Measurements from ENCODE around the gene GYPE.
"Not testable (repeated sequence)": the region's sequence is repeated elsewhere in the genome, so short reads cannot be mapped to it uniquely, and the experiment has no call there.

The GYPE gene

DNA sequence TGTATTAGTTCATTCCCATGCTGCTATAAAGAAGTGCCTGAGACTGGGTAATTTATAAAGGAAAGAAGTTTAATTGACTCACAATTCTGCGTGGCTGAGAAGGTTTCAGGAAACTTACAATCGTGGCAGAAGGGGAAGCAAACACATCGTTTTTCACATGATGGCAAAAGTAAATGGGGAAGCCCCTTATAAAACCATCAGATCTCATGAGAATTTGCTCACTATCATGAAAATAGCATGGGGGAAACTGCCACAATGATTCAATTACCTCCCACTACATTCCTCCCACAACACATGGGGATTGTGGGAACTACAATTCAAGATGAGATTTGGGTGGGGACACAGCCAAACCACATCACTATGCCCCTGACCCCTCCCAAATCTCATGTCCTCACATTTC, 35.4 kb downstream of the GYPE start:
- not testable (repeated sequence) for DNase-seq

DNA sequence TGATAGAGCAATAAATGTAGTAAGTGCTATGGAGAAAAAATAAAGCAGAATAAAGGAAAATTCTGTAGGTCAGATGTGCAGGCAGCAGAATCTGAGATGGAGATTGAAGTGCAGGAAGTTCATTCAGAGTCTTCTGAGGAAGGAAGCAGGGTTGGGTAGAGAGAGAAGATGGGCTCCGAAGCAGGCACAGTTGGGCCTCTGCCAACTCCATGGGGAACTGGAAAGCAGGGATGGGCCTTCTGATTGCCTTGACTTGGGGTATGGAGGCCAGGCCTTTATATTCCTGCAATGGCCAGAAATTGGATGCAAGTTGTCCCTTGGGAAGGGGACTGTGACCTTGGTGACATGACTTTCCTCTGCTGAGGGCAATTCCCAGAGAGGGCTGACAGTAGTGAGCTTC, 42.6 kb downstream of the GYPE start:
- not testable (repeated sequence) for DNase-seq

DNA sequence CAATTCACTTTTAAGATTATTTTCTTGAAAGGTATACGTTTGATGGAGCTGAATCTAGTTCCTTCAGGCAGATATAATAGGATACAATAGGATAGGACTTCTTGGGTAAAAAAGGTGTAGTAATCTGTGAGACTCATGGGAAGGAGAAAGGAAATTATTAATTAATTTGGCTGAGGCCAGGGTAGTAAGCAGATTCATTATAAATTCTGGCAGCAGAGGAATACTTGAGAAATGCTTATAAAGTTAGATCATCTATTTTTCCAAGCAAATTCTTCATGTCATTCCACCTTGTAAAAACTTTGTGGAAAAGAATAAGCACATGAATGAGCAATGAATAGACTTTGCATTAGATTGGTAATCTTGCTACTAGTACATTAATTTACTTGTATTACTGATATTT, 46.9 kb downstream of the GYPE start:
- DNase-seq = no peak

DNA sequence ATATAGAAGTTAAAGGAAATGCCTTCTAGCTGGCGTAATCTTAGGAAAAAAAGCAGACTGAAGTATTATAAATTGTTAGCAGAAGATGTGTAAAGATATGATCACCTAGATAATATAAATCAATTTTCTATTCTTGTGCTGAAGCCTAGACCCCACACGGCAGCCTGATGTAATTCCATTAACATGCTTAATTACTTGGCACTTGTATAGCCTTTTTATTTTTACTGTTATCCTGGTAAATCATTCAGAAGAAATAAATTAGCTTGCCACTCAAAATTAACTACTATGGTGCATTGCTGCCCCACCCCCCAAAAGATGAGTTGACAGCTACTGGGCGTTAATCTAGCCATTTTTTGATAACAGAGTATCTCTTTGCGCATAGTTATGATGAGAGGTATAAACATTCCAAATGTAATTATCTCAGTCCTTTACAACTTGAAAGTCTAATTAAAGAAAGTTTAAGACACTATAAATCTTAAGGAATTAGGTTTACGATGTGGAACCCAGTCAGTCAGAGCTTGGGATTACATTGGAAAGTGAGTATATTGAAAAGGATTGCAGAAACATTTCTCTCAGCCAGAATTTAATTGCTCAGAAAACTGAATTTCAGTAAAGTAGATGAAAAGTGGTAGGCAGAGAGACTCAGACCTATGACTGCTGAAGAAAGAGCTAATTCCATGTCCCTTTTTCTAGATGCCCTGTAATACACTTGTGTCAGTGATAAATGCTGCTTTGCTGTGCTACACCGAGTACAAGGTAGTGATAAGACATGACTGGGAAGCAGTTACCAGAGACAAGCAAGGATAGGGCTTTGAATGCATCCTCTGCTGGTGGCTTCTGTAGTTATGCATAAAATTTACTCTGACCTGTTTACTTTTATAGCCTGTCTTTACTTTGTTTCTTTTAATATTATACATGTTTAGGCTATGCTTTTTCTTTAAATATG, 47.7 kb downstream of the GYPE start:
- not testable (repeated sequence) for DNase-seq

DNA sequence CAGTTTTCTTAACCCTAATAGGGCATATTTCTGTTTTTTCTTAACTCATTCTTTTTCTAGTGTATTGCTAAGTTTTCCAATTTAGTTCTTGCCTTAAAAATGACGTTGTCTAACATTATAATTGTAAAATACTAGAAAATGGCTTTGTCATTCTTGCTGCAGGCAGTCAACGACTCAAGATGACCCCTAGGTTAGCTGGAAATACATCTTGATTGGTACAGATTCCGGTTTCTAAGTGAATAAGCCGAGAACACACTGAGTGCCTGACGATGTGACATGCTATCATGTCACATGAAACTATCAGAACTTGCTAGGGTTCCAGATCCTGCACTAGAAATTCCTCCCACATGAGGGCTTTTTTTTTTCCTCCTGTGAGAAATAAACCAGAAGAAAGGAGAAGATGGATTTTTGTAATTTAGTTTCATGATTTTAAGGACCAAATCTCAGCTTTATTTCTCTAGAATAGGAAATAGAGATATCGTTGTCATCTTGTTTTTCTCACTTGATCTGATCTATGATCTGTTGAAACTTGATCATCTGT, 49.3 kb downstream of the GYPE start:
- not testable (repeated sequence) for DNase-seq

DNA sequence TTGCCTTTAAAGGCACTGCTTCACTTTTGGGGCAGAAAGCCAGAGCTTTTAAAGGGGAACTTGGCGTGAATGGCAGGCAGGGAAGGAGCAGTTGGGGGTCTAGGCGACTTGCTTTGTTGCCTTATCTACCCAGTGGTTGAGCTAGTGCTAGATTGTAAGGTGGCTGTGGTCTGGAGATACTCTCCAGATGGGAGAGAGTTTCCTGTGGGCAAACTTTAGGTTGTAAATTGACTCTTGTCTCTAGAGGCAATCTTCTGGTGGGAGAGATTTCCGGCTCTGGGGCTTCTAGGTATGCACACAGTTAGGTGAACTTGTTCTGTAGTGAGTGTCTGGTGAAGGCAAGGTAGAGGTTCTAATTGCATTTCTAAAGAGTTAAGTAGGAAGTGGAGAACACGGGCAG, 50.7 kb downstream of the GYPE start:
- DNase-seq = not testable (repeated sequence)

DNA sequence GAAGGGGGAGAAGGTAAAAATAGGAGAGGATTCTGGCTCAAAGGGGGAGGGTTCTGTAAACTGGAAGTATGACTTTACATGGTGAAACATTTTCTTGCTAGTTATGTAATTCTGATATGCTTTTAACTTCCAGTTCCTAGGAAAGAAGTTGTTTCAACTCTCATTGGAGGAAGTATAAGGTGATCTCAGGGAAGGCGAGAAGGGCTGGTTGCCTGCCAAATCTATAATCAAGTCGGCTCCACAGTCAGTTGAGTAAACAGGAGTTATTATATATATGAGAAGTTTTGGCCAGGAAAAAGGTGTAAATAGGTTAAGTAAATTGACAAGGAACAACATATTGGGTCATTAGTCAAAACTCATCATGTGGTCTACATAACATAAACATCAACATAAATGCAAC, 56.1 kb downstream of the GYPE start:
- not testable (repeated sequence) for DNase-seq

DNA sequence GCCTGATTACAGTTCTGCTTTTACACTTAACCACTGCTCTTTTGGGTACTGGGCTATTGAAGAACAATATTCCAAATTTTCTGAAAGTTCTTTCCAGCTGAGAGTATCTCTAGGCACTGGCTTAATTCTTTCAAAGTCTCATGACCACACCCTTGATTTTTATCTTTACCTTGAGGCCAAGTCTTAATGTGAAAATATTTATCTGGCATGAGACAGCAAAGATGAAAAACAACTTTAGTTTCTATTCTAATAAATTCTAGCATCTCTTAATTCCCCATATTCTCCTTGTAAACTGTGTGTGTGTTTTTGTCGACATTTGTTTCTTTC, 61.9 kb downstream of the GYPE start:
- DNase-seq = not testable (repeated sequence)

DNA sequence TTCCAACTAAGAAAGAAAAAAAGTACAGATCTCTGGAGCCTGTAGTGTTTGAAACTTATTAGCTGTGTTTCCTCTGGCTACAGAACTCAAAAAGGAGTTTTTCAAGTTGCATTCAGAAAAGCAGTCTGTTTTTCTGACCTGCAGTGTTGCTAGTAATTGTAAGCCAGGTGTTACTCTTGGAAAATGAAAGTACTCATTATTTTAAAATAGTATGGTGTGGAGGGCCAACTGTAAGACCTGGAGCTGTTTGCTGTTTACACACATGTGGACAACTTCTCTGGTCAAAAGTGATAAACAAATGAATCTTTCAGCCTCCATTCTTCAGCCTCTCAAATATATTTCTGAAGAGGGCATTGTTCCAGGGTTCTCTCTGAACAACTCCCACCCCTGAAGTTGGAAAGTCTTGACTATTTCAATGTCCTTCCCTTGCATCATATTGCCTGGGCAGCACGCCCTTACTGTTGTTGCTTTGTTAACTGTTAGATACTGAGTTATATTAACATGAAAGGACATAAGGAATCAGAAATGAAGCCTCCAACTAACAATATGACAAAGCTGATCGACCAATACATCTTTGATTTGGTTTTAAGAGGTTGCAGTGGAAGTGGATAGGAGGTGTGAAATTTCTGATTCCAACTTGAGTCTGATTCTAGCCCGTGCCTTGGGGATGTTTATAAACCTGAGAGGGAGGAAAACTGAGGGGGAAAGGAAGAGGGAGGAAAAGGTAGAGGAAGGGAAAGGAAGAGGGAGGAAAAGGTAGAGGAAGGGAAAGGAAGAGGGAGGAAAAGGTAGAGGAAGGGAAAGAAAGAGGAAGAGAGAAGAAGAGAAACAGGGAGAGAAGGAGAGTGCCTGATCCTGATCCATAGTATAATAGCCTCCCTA, 62.5 kb downstream of the GYPE start:
- DNase-seq = not testable (repeated sequence)

DNA sequence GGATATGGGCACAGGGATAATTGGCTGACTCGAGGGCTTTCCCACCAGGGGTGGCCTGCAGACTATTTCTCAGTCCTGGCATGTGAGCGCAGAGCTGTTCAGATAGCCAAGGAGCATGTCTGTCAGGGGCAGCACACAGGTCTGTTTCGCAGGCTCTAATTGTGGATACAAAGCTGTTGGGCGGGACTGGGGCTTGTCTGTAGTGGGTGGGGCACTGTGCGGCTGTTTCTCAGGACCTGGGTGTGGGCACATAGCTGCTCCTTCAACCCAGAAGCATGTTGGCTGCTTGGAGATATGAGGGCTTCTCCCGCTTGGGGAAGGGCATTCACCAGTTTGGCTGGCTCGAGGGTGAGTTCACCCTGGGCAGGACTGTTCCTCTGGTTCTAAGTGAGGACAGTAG, 65.9 kb downstream of the GYPE start:
- not testable (repeated sequence) for DNase-seq

DNA sequence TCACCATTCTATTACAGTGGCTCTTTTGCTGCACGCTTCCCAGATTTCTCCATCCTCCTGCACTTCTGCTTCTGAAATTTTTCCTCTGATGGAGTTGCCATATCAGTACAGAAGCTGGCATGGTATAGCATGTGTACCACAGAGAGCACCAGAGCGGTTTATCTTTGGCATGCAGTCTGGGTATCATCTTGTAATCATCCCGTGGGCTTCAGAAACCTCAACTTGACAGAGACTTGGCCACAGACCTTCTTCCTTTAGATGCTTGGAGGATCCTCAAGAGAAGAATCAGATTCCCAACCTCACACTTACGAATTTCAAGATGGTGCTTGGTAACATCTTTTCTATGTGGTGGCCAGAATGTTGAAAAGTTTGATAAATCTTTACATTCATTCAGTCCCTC, 71.2 kb downstream of the GYPE start:
- not testable (repeated sequence) for DNase-seq

DNA sequence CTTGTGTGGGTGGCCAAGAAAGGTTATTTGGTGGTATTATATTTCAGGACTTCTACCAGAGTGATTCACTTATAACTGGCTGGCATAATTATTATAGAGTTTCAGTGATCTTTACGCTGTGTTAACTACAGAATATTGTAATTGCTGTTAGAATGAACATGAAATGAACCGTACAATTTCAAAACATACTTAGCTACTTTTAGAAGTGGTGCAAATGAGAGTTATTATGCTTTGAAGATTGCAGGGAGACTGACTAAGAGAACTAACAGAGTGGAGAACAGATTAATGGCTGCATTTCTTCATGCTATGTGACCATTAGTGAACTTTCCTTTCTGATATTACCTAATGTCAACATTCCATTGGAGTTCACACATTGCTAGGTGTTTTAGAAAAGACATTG, 71.7 kb downstream of the GYPE start:
- DNase-seq = not testable (repeated sequence)

DNA sequence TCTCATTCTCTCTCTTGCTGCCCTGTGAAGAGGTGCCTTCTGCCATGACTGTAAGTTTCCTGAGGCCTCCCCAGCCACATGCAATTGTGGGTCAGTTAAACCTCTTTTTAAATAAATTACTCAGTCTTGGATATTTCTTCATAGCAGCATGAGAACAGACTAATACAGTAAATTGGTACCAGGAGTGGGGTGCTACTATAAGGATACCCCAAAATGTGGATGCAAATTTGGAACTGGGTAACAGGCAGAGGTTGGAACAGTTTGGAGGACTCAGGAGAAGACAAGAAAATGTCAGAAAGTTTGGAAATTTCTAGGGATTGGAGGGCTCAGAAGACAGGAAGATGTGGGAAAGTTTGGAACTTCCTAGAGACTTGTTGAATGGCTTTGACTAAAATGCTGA, 74.8 kb downstream of the GYPE start:
- not testable (repeated sequence) for DNase-seq

DNA sequence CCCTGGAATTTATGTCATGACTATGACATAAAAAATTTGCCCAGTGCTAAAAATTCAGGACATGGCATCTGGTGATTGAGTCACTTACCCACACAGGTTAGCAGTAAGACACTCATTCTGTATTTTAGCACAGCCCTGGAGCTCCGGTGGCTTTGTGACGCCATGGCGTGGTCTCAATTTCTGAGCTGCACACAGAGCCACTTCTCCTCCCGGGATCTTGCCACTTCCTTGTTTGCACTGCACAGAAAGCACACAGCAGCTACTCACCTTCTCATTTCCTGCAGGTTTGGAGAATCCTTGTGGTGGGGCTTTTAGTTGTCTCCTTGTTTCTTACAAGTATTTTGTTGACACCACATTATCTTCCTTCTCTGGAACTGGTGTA, 76.1 kb downstream of the GYPE start:
- not testable (repeated sequence) for DNase-seq
